HK-2 (cell line): Measurements from ENCODE around the gene RASGRP4.
"Not testable (repeated sequence)": the region's sequence is repeated elsewhere in the genome, so short reads cannot be mapped to it uniquely, and the experiment has no call there.

Experiments used
- DNase-seq: peaks from one replicate; pipeline ENCODE4 v3.0.0-alpha.2; 2018; ENCODE audit not compliant: unreplicated experiment

Gene RASGRP4

DNA sequence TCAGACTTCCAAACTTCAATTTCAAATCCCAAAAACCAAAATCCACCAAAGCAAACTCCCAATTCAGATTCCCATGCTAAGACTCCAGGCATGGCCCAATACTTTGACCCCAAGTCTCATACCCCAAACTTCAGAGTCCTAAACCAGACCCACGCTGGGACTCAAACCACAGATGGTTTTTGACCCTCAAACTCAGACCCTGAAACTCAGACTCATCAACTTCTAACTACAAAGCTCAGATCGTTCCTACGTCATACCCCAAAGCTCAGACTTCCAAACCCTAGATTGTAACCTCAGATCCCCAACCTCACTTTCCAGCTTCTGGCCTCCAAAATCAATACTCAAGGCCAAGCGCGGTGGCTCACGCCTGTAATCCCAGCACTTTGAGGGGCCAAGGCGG lies 19.3 kb upstream of the RASGRP4 start:
- DNase-seq, result no peak

DNA sequence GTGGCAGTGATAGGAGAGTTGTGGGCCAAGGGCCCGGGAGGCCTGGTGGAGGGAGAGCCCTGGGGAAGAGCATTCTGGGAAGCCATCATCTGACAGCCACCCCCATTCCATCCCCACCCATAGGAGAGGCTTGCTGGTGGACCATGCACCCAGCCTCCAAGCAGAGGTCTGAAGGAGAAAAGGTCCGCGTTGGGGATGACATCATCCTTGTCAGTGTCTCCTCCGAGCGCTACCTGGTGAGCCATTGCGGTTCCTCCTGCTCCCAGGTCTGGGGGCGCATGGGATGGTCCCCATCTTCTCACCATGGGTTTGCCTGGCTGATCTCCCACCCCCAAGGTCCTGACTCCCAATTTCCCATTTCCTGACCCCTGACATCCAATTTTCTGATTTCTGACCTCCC lies 18.0 kb upstream of the RASGRP4 start:
- DNase-seq, result no peak

DNA sequence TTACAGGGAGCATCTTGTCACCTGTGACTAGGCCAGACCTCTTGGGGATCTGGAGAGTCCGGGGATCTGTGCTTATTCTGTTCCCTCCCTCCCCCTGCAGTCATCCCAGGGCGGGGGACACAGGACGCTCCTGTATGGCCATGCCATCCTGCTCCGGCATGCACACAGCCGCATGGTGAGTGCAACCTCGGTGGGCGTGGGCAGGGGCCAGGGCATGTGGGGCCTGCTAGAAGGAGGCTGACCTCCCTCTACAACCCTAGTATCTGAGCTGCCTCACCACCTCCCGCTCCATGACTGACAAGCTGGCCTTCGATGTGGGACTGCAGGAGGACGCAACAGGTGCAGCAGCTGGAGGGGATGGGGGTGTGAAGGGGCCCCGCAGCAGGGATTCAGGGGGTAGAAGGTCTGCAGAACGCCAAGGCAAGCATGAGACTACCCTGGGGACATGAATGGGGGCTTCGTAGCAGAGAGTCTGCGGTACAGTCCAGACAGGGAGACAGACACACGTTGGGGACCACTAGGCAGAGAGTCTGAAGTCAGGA lies 17.5 kb upstream of the RASGRP4 start:
- no peak for DNase-seq

DNA sequence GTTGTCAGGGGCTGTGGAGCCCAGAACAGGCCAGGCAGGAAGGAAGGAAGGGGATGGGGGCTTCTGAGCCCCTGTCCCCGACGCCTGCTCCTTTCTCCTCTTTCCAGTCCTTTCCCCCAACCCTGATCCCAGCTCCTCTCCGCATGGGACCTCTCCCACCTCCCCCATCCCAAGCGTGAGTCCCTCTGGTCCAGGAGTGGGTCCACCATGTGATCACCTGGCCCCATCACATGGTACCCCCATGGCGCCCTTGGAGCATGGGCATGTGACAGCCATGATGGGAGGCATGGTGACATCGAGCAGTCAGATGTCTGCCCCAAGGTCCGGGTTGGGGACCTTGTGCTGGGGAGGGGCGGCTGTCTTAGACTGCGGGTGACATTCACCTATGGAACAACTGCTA lies 16.7 kb upstream of the RASGRP4 start:
- no peak for DNase-seq

- DNase-seq, result no peak
Measured at GRCh38 chr19:38441657-38442348, 15.8 kb upstream of the RASGRP4 start.

DNA sequence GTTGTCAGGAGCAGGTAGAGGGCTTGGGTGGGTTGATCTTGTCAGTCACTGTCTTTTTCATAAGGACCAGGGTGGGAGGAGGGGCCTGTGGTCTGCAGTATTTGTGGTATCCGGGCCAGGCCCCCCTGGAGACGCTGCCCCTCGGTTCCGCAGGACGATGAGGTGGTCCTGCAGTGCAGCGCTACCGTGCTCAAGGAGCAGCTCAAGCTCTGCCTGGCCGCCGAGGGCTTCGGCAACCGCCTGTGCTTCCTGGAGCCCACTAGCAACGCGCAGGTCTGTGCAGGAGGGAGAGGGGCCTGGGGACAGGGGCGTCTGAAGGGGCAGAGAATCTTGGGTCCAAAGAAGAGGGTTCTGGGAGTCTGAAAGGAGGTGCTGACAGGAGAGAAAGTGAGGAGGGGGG lies 14.6 kb upstream of the RASGRP4 start:
- DNase-seq, result no peak

DNA sequence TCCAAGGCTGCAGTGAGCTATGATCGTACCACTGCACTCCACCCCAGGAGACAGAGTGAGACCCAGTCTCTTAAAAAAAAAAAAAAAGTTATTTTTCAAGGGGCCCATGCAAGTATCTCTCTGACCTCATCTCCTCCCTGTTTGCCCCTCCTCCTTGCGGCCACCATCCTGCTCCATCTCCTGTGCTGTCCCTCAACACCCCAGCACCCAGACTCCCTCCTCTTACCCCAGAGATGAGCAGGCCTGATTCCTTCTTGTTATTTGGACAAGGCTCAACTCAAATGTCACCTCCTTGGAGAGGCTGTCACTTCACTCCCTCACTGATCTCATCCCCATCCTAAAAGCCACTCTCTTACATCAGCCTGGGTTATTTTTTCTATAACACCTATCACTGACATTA lies 11.9 kb upstream of the RASGRP4 start:
- no peak for DNase-seq

GRCh38 chr19:38437295-38437694 lies 11.3 kb upstream of the RASGRP4 start:
- DNase-seq, result no peak

DNA sequence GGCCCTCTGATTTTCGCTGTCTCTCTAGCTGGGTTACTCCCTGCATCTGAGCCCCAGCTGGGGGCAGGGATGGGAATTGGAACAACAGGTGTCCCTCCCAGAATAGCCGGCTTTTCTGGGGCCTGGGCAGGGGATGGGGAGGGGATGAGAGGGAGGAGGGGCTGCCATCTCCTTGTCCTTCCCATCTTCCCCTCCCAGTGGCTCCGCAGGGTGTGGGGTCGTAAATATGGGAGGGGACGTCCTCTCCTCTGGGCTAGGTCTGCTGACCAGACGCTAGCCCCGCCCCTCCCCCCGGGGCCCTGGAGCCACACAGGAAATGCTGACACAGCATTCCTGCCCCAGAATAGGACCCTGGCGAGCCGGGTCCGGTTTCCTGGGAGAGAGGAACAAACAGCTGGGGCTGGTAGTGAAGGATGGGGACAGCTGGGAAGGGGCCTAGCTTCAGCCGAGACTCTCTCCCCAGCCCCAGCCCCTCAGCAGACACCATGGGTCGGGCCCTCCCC lies 8.6 kb upstream of the RASGRP4 start:
- no peak for DNase-seq

GRCh38 chr19:38433268-38433733 lies 7.3 kb upstream of the RASGRP4 start, which contains the start of gene RYR1:
Gene RYR1, plus strand, starts transcription at chr19:38433691. Its CDS starts 139 bp downstream, at chr19:38433830.
- no peak for DNase-seq

DNA sequence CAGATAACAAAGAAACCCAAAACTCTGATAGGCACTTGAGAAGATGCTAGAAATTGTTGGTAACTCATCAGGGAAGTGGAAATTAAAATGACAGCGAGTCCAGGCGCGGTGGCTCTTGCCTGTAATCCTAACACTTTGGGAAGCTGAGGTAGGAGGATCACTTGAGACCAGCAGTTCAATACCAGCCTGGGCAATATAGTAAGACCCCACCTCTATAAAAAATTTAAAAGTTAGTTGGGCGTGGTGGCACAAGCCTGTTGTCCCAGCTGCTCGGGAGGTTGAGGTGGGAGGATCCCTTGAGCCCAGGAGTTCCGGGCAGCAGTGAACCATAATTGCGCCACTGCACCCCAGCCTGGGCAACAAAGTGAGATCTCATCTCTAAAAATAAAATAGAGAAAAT lies 4.9 kb upstream of the RASGRP4 start:
- no peak for DNase-seq

DNA sequence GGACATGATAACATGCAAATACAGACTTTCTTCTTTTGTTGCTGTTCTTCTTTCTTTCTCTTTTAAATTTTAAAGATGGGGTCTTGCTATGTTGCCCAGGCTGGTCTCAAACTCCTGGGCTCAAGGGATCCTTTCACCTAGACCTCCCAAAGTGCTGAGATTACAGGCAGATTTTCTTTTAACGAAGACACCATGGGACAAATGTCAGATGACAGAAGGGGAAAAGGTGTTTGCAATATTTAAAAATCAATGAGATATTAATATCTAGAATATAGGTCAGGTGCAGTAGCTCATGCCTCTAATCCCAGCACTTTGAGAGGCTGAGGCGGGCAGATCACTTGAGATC lies 3.8 kb upstream of the RASGRP4 start:
- no peak for DNase-seq

DNA sequence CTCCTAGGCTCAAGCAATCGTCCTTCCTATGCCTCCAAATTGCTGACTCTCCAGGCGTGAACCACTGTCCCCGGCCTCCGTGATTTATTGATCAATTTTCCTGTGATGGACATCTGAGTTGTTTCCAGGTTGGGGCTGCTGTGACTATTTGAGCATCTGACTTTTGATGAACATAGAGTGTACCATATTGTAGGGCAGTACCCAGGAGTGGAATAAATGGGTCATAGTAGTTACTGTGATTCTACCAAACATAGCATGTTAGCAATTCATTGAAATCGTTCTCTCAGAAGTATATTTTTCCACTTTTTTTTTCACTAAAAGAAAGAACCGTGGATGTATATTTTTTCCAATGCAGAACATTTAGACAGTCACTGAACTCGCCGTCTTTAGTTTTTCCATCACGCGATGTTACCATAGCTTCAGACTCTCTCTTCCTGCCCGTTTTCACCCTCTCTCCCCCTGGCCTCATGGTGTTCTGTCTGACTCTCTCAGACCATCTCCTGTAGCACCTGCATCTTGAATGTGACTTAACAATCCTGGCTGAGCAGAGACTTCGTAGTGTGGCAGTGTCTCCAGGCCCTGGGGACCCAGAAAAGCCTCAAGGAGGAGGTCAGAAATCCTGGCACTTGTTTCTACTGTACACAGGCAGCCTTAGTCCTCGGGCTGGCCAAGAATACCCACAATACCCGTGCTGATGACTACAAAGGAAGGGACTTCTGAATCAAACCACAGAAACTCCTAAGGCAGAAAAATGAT lies 3.2 kb upstream of the RASGRP4 start:
- DNase-seq, result no peak

- not testable (repeated sequence) for DNase-seq
Measured at GRCh38 chr19:38427035-38427677, 1.1 kb upstream of the RASGRP4 start.

GRCh38 chr19:38425222-38425809 lies 703 bp downstream of the RASGRP4 start:
- DNase-seq, result no peak

GRCh38 chr19:38424272-38424671 lies 1.7 kb downstream of the RASGRP4 start:
- no peak for DNase-seq

GRCh38 chr19:38422438-38422837 lies 3.6 kb downstream of the RASGRP4 start:
- no peak for DNase-seq

DNA sequence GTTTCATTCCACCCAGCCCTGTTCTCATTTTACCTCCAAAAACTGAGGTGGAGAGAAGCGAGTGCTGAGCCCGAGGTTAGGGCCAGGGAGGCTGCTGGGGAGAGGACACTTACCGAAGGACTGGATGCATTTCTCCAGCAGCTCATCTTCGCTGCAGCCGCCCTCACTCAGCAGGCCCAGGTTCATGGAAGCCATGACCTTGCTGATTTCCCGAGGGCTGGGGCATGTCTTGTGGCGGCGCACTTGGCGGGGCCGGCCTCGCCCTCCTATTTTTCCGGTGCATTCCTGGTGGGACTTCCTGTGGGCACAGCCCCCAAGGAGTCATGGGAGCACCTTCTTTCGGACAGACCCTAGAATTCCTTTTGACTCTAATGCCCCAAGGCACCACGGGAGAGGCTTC lies 4.2 kb downstream of the RASGRP4 start:
- DNase-seq, result no peak

DNA sequence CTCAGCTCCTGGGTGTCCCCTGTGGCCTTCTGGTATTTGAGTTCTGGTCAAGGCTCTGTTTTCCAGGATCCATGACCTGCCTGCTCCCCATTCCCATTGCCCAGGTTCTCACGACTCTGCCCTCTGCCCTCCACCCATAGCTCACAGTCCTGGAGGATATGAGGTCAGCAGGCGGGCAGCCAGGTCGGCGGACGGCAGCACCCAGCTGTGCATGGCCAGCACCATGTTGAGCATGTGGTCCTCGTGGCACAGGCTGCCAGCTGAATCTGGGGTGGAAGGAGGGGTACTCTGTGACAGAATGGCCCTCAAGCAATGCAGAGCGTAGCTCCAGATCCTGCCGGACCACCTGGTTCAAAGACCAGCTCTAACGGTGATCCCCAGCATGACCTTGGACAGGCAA lies 5.1 kb downstream of the RASGRP4 start:
- no peak for DNase-seq

DNA sequence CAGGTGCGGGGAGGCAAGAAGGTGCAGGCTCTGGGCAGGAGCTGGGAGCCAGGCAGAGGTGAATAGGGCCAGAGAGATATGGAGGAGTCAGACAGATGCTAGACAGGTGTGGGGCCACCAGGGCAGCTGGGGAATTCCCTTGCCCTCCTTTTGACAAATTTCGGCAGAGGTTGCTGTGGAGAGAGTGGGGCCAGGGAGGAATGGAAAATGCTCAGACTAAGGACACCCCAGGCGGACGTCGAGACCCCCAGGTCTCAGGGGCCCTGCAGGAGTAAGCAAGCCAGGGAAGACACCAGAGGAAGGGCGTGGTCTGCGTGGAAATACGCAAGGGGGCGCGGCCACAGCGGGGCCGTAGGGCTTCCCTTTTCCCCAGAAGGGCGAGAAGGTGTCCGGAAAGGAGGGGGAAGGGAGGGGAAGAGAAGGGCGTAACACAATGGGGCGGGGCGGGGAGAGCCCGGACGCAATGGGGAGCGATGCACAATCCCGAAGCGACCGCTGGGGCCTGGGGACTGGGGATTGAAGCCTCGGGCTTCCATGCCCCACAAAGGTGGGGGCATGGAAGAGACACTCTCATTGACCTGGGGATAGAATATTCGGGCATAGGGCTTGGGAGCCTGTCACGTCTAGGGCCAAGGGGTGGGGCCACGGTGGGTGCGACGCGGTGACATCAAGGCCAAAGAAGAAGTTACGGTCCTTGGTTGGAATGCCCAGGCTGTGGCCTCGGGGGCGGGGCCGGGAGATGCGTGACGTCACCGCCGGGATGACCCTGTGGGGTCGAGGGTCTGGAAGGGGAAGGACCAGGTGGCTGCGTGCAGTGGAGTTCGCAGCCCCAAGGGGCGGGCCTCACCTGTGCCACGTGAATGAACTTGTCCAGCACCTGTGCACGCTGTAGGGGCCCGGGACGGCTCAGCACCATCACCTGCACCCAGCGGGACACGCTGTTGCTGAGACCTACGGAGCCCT lies 8.2 kb downstream of the RASGRP4 start:
- DNase-seq, result no peak

GRCh38 chr19:38417146-38417543 lies 8.9 kb downstream of the RASGRP4 start:
- no peak for DNase-seq
